Endothelial cell of umbilical vein (primary cell): ENCODE measurements around the gene ACP1. TPM values are rescaled to one million over a fixed set of nuclear protein-coding genes. Genes with fewer than 3 reads are reported as not detected.

ENCODE experiments used
- BruUV-seq: library from RNA; stranded (reverse); fragments of 400-500 nt; replicated peaks from 2 replicates; lab custom pipeline; 2021; lab: Mats Ljungman, UMichigan
- CTCF ChIA-PET: fragments of 300-600, 350-600 bp; sonication (Branson Sonifier 250); formaldehyde crosslinking; loops from one replicate; lab custom pipeline; 2021; ENCODE audit warnings: antibody characterized with exemption, inconsistent platforms; lab: Charles Lee
- POLR2A ChIA-PET: fragments of 300-600, 350-600 bp; sonication (Branson Sonifier 250); formaldehyde crosslinking; loops from one replicate; lab custom pipeline; 2021; ENCODE audit warnings: antibody characterized with exemption, inconsistent platforms; lab: Charles Lee
- DNase-seq: peaks from one replicate; pipeline ENCODE4 v3.0.0-alpha.2; 2011; ENCODE audit warnings: low read depth, low spot score
- FAIRE-seq: peaks from 2 replicates; lab custom pipeline; 2011; peaks lifted over from hg19 to GRCh38; lab: Jason Lieb, UNC
- H2AFZ ChIP-seq: 2 replicates; pipeline ENCODE4 v1.6.0; 2012; ENCODE audit warnings: low read depth, low read length, control low read depth, inconsistent platforms
- H3K27ac ChIP-seq: 2 replicates; pipeline ENCODE4 v1.5.1; 2011; ENCODE audit warnings: low read depth, mild to moderate bottlenecking, control low read depth, low read length, moderate library complexity; ENCODE audit not compliant: insufficient read depth
- H3K27me3 ChIP-seq, 2 experiments: 2 replicates each; pipeline versions ENCODE4 v1.6.0 to v1.6.1; 2011; ENCODE audit warnings: low read length in 2 of 2, mixed read lengths in 1 of 2; ENCODE audit not compliant: control insufficient read depth in 2 of 2, insufficient read depth in 2 of 2
- H3K36me3 ChIP-seq, 2 experiments: 2 replicates in 1 of 2; 3 replicates in 1 of 2; pipeline ENCODE4 v1.5.1; 2011; ENCODE audit warnings: low read length in 2 of 2, mild to moderate bottlenecking in 1 of 2, moderate library complexity in 1 of 2; ENCODE audit not compliant: control insufficient read depth in 2 of 2, insufficient read depth in 2 of 2; ENCODE audit errors: extremely low read depth in 1 of 2
- H3K4me1 ChIP-seq: 3 replicates; pipeline ENCODE4 v1.5.1; 2011; ENCODE audit warnings: mild to moderate bottlenecking, low read length; ENCODE audit not compliant: control insufficient read depth, insufficient read depth; ENCODE audit errors: extremely low read depth
- H3K4me2 ChIP-seq: 2 replicates; pipeline ENCODE4 v1.6.1; 2011; ENCODE audit warnings: low read length, control low read depth, mixed read lengths; ENCODE audit not compliant: insufficient read depth
- H3K4me3 ChIP-seq, 3 experiments: fragments of 200-600 bp in 1 of 3; sonication (generic), shearing (Covaris generic) in 1 of 3; replicated peaks in 1 of 3; 2 replicates each; pipeline ENCODE4 v1.5.1; 2011 to 2016; ENCODE audit warnings: control low read depth in 3 of 3, low read length in 3 of 3, mild to moderate bottlenecking in 2 of 3, inconsistent platforms in 1 of 3, low read depth in 1 of 3, moderate library complexity in 1 of 3; ENCODE audit not compliant: insufficient read depth in 1 of 3
- H3K79me2 ChIP-seq: 2 replicates; pipeline ENCODE4 v1.6.0; 2012; ENCODE audit warnings: low read length, inconsistent platforms; ENCODE audit not compliant: control insufficient read depth, insufficient read depth
- H3K9ac ChIP-seq: replicated peaks from 2 replicates; pipeline ENCODE3; 2011; ENCODE audit warnings: low read length, control low read depth; ENCODE audit not compliant: insufficient read depth; ENCODE audit errors: extremely low read depth
- H3K9me1 ChIP-seq: replicated peaks from 3 replicates; pipeline ENCODE4 v1.6.0; 2011; ENCODE audit warnings: mild to moderate bottlenecking, low read length; ENCODE audit not compliant: control insufficient read depth, insufficient read depth; ENCODE audit errors: extremely low read depth
- H3K9me3 ChIP-seq: replicated peaks from 2 replicates; pipeline ENCODE4 v1.5.1; 2012; ENCODE audit warnings: low read length, inconsistent platforms; ENCODE audit not compliant: control insufficient read depth, insufficient read depth
- H4K20me1 ChIP-seq: replicated peaks from 2 replicates; pipeline ENCODE3; 2011; ENCODE audit warnings: mild to moderate bottlenecking, low read length; ENCODE audit not compliant: control insufficient read depth, insufficient read depth; ENCODE audit errors: extremely low read depth
- FOS ChIP-seq: IDR thresholded peaks from 2 replicates; pipeline ENCODE4 v1.6.1; 2011; ENCODE audit warnings: mild to moderate bottlenecking, low read length, moderate library complexity, borderline replicate concordance; ENCODE audit not compliant: insufficient read depth
- JUN ChIP-seq: IDR thresholded peaks from 2 replicates; pipeline ENCODE4 v1.6.1; 2011; ENCODE audit warnings: borderline replicate concordance, low read depth; ENCODE audit not compliant: insufficient read length, insufficient read depth
- MAX ChIP-seq: IDR thresholded peaks from 2 replicates; pipeline ENCODE4 v1.6.1; 2011; ENCODE audit not compliant: insufficient read depth, insufficient read length
- MYC ChIP-seq: IDR thresholded peaks from one replicate; pipeline ENCODE4 v1.6.1; 2011; ENCODE audit warnings: mild to moderate bottlenecking, low read depth, low read length
- POLR2A ChIP-seq: IDR thresholded peaks from 2 replicates; pipeline ENCODE4 v1.6.1; 2012; ENCODE audit warnings: low read depth, mild to moderate bottlenecking, control low read depth, low read length
- POLR2AphosphoS5 ChIP-seq: IDR thresholded peaks from 2 replicates; pipeline ENCODE4 v1.6.1; 2012; ENCODE audit warnings: low read depth, mild to moderate bottlenecking, control low read depth, low read length, moderate library complexity; ENCODE audit not compliant: insufficient read depth
- dilution Hi-C: fragments of 300-500 bp; cut with MboI; formaldehyde crosslinking; loops from one replicate; pipeline ENCODE4 v1.15.0; 2019; ENCODE audit warnings: low sequenced_read_pairs; ENCODE audit not compliant: extremely low pct_ligation_motif_present
- intact Hi-C: fragments of 100-400 bp; cut with micrococcal nuclease; formaldehyde crosslinking; loops from one replicate; pipeline ENCODE4 v1.10.0; 2022
- polyA plus RNA-seq, 4 experiments: library from polyadenylated mRNA; depleted of rRNA in 3 of 4; stranded (reverse) in 3 of 4; unstranded in 1 of 4; fragments of >200 nt; gene quantifications; 2 replicates each; pipeline versions ENCODE4 v1.2.1 to v1.2.3, GENCODE V29; 2011 to 2012; ENCODE audit warnings: missing spikeins in 1 of 4
- total RNA-seq: library from RNA; stranded (reverse); gene quantifications from 2 replicates; pipeline ENCODE4 v1.2.3, GENCODE V29; 2021
- TF ChIP-seq, protein P1 (sequence below), 2 donors: IDR thresholded peaks; 1 replicate in 1 of 2; 2 replicates in 1 of 2; pipeline ENCODE4 v1.5.1; 2011; ENCODE audit warnings: low read length in 2 of 2, mild to moderate bottlenecking in 2 of 2, moderate library complexity in 2 of 2, control low read depth in 1 of 2, inconsistent platforms in 1 of 2, low read depth in 1 of 2; ENCODE audit not compliant: insufficient read depth in 1 of 2; ENCODE audit errors: extremely low read depth in 1 of 2

ACP1 gene
- total and polyA plus RNA-seq, 2 donors (not counting 3 experiments of a cell fraction or from before 2014, with no cell fraction given) = 63.4 to 80.2 TPM

DNA sequence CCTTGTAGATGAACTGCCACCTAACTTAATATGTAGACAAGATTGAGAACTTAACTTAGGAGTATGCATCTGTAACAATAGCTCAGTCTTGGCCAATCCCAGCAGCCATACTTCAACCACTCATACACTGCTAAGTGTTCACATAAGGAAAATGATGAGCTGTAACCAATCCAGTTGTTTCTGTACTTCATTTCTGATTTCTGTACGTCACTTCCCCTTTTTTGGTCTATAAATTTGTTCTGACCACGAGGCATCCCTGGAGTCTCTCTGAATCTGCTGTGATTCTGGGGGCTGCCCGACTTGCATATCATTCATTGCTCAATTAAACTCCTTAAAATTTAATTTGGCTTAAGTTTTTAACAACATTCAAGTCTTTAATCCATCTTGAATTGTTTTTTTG lies 7.3 kb upstream of the ACP1 start:
- Histone ChIP-seq H3K9me3 (no peaks in the 10 kb centered on the region), H3K27me3 (no peaks in the 10 kb centered on the region), H3K27ac (no peak overlapping the region), H3K9ac (no peak overlapping the region), H3K4me2 (no peak overlapping the region), H2AFZ (no peak overlapping the region), H3K79me2 (no peaks in the 10 kb centered on the region), H3K4me3 (no peak overlapping the region), H4K20me1 (peaks cover 2% of the 10 kb centered on the region), H3K9me1 (no peaks in the 10 kb centered on the region), H3K36me3 (no peaks in the 10 kb centered on the region), H3K4me1 (no peaks in the 10 kb centered on the region)
- FAIRE-seq (no peak), DNase-seq (no peak)
- intact Hi-C loops = no loop called here
- ChIA-PET POLR2A (no interaction called here), CTCF (no interaction called here)
- BruUV-seq = no TSS peak
- TF ChIP-seq POLR2A = no peak
- no peak for TF ChIP-seq MYC
- TF ChIP-seq FOS = no peak
- TF ChIP-seq MAX = no peak
- TF ChIP-seq, protein P1, sequence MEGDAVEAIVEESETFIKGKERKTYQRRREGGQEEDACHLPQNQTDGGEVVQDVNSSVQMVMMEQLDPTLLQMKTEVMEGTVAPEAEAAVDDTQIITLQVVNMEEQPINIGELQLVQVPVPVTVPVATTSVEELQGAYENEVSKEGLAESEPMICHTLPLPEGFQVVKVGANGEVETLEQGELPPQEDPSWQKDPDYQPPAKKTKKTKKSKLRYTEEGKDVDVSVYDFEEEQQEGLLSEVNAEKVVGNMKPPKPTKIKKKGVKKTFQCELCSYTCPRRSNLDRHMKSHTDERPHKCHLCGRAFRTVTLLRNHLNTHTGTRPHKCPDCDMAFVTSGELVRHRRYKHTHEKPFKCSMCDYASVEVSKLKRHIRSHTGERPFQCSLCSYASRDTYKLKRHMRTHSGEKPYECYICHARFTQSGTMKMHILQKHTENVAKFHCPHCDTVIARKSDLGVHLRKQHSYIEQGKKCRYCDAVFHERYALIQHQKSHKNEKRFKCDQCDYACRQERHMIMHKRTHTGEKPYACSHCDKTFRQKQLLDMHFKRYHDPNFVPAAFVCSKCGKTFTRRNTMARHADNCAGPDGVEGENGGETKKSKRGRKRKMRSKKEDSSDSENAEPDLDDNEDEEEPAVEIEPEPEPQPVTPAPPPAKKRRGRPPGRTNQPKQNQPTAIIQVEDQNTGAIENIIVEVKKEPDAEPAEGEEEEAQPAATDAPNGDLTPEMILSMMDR (IDR thresholded peaks at IDR 0.05; ENCODE audit: extremely low read depth in 1 of 2, insufficient read depth in 1 of 2, low read depth in 1 of 2, low read length in 2 of 2) = no peak
- TF ChIP-seq POLR2AphosphoS5 = no peak
- TF ChIP-seq JUN = no peak
- dilution Hi-C loops = no loop called here
